Activated B cell treated with CpG ODN at 0.5 μM for 24 hours (primary cell): ENCODE data around the gene SART3. TPM values are rescaled to one million over a fixed set of nuclear protein-coding genes. Genes with fewer than 3 reads are reported as not detected.
"Not testable (repeated sequence)": the region's sequence is repeated elsewhere in the genome, so short reads cannot be mapped to it uniquely, and the experiment has no call there.

Experiments
- ATAC-seq: fragments of 200-7000 bp; cut with Tn5 transposase; one replicate; pipeline ENCODE4 v1.10.0; 2021; ENCODE audit warnings: low read depth, mild to moderate bottlenecking, moderate library complexity
- CTCF ChIA-PET: fragments of 350-600 bp; sonication (Branson Sonifier 250); formaldehyde crosslinking; loops from one replicate; lab custom pipeline; 2021; ENCODE audit warnings: antibody characterized with exemption; lab: Charles Lee
- POLR2A ChIA-PET: fragments of 350-600 bp; sonication (Branson Sonifier 250); formaldehyde crosslinking; loops from one replicate; lab custom pipeline; 2021; ENCODE audit warnings: antibody characterized with exemption; lab: Charles Lee
- DNase-seq: peaks from one replicate; pipeline ENCODE4 v3.0.0; 2022
- H3K27ac Mint-ChIP-seq: one replicate; pipeline ENCODE4 v1.8.0; 2020; ENCODE audit warnings: mixed read lengths
- H3K27me3 Mint-ChIP-seq: one replicate; pipeline ENCODE4 v1.8.0; 2021; ENCODE audit warnings: mixed read lengths
- H3K36me3 Mint-ChIP-seq: one replicate; pipeline ENCODE4 v1.8.0; 2021; ENCODE audit warnings: low read depth, mixed read lengths
- H3K4me1 Mint-ChIP-seq: one replicate; pipeline ENCODE4 v1.8.0; 2021; ENCODE audit warnings: mixed read lengths
- H3K4me3 Mint-ChIP-seq: one replicate; pipeline ENCODE4 v1.8.0; 2020; ENCODE audit warnings: mild to moderate bottlenecking, mixed read lengths
- H3K9me3 Mint-ChIP-seq: one replicate; pipeline ENCODE4 v1.8.0; 2020; ENCODE audit warnings: mixed read lengths
- CTCF ChIP-seq: fragments of 200-600 bp; IDR thresholded peaks from one replicate; pipeline ENCODE4 v1.8.0; 2022; ENCODE audit warnings: antibody characterized with exemption, mild to moderate bottlenecking
- intact Hi-C: fragments of 100-400 bp; cut with micrococcal nuclease; formaldehyde crosslinking; loops from one replicate; pipeline ENCODE4 v1.15.1; 2024
- total RNA-seq: library from RNA; stranded (reverse); gene quantifications from 2 replicates; pipeline ENCODE4 v1.2.3, GENCODE V29; 2022

SART3 gene
- total RNA-seq, 1 donor from 2014 or later: 107 TPM

DNA sequence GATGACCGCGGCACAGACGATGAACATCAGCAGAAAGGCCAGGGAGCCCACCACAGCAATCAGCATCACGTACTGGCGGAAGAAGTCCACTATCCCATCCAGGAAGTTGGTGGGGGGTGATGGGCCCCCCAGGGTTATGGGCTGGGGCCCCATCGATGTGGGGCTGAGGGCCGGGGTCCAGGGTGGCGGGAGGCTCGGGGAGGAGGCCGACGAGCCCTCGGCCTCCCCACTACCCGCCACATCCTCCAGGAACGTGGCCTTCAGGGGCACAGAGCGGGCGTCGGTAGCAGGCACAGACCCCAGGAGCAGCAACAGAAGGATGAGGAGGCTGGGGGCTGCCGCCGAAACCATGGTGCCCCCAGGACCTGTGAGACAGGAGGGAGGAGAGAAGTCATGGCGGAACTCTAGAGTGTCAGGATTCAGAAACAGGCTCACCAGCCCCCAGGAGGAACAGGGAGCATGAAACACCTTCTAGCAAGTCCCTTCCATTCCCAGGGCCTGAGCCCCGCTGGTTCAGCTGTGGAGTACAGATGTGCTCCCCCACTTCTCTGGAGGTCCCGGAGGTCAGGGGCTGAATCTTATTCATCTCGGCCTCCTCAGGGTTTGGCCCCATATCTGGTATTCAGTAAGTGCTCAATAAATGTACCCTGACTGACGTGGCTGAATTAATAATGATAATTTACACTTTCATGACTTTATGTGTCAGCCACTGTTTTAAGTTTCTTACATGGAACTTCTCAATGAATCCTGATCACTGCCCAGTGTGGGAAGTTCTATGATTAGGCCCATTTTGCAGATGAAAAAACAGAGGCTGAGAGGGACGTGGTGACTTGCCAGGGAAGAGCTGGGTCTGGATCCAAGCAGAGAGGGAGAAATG lies 31.3 kb upstream of the SART3 start:
- Mint-ChIP-seq H3K4me1 (no peaks in the 10 kb centered on the region), H3K36me3 (no peaks in the 10 kb centered on the region), H3K9me3 (no peaks in the 10 kb centered on the region), H3K27me3 (peaks cover 2% of the 10 kb centered on the region), H3K4me3 (no peak overlapping the region), H3K27ac (no peak overlapping the region)
- DNase-seq (no peak), ATAC-seq (no peak)
- ChIA-PET CTCF (no interaction called here), POLR2A (no interaction called here)
- intact Hi-C loops: no loop called here
- no peak for TF ChIP-seq CTCF

DNA sequence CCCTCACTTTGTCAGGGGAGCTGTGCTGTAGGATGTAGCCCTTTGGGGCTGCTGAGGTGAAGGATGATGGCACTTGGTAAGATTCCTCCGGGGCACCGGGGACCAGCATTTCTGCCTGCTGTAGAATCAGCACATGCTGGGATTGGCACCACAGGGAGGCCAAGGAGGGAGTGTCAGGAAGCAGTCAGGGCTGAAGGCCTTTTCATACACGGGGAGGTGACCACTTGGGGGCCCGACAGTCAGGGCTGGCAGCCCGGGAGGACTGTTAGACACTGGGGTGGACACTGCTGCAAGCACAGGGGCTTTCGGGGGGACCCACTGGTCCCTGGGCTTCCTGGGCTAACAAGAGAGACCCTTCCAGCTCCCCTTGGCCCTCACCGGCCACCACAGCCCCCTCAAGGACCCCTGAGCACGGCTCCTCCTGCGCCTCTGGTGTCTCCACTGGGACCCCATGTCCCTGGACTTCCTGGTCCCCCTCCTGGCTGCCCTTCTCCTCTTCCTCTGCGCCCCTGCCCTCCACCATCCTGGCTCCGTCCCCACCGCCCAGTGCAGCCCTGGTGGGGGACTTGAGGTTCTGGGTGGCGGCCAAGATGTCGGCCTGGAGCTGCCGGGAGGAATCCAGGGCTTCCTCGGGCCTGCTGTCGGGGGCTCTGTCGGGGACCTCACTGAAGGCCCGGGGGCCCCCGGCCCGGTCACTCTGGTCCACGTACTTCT lies 30.5 kb upstream of the SART3 start:
- Mint-ChIP-seq H3K36me3 (no peaks in the 10 kb centered on the region), H3K27me3 (peaks cover 2% of the 10 kb centered on the region), H3K4me1 (no peaks in the 10 kb centered on the region), H3K27ac (no peak overlapping the region), H3K9me3 (no peaks in the 10 kb centered on the region), H3K4me3 (no peak overlapping the region)
- intact Hi-C loops: no loop called here
- ATAC-seq (no peak), DNase-seq (no peak)
- POLR2A ChIA-PET: no interaction called here
- CTCF ChIA-PET: no interaction called here
- no peak for TF ChIP-seq CTCF

DNA sequence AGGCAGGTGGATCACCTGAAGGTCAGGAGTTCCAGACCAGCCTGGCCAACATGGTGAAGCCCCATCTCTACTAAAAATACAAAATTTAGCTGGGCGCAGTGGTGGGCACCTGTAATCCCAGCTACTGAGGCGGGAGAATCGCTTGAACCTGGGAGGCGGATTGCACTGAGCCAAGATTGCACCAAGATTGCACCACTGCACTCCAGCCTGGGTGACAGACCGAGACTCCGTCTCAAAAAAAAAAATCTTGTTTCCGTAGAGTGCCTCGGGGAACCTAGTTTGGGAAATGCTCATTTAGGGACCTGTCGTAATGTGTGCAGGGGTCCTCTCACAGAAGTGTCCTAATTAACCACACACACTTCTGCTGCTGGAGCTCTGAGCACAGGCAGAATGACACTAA lies 29.5 kb upstream of the SART3 start:
- H3K9me3 Mint-ChIP-seq, H3K4me1 Mint-ChIP-seq, H3K27me3 Mint-ChIP-seq, CTCF ChIA-PET, DNase-seq, H3K4me3 Mint-ChIP-seq, H3K36me3 Mint-ChIP-seq, intact Hi-C loops, H3K27ac Mint-ChIP-seq, ATAC-seq, POLR2A ChIA-PET: not testable (repeated sequence)

DNA sequence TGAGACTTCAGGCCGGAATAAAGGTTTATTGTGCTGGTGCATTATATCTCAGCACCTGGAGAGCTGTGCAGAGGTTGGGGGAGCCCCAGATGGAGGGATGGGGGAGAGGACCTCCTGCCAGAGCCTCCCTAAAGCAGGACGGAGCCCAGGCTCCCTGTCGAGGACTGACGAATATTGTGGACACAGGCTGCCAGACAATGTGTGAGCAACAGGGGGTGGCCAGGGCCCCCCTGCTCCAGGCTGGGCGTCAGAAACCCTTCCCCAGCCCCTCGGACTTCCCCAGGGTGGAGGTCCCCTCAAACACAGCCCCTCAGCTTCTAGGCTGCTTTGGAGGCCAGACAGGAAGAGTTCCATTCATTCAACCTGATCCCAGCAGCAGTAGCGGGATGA lies 28.9 kb upstream of the SART3 start:
- ATAC-seq: no peak
- Mint-ChIP-seq H3K27ac (no peak overlapping the region), H3K36me3 (no peaks in the 10 kb centered on the region), H3K9me3 (no peaks in the 10 kb centered on the region), H3K4me1 (no peaks in the 10 kb centered on the region), H3K4me3 (no peak overlapping the region), H3K27me3 (peaks cover 4% of the 10 kb centered on the region)
- no peak for DNase-seq
- TF ChIP-seq CTCF: no peak
- ChIA-PET CTCF (no interaction called here), POLR2A (no interaction called here)
- intact Hi-C loops: no loop called here

- no peak for DNase-seq
- intact Hi-C loops: no loop called here
- Mint-ChIP-seq H3K27ac (no peak overlapping the region), H3K4me1 (no peaks in the 10 kb centered on the region), H3K36me3 (no peaks in the 10 kb centered on the region), H3K27me3 (peaks cover 4% of the 10 kb centered on the region), H3K4me3 (no peak overlapping the region), H3K9me3 (no peaks in the 10 kb centered on the region)
- no peak for TF ChIP-seq CTCF
- ChIA-PET POLR2A (no interaction called here), CTCF (interaction anchor here (1.0 kb wide), 1 partner anchor 22 kb away, joined by 3 read pairs; no protein-coding TSS in a partner anchor)
- no peak for ATAC-seq
These were observed 28.3 kb upstream of the SART3 start for GRCh38 chr12:108589028-108589839.
